Breast epithelium (tissue), 3 donors: ENCODE data around the gene ELAC1.

Experiments
- POLR2A ChIP-seq: fragments of 450-650 bp; IDR thresholded peaks from one replicate; pipeline ENCODE4 v1.6.1; 2016; ENCODE audit warnings: antibody characterized with exemption, mild to moderate bottlenecking, moderate library complexity
- TF ChIP-seq, protein P1 (sequence below), 3 donors: fragments of 450-650 bp; IDR thresholded peaks; one replicate each; pipeline ENCODE4 v1.5.1; 2016 to 2017; ENCODE audit warnings: antibody characterized with exemption in 3 of 3, mild to moderate bottlenecking in 3 of 3, moderate library complexity in 3 of 3

DNA sequence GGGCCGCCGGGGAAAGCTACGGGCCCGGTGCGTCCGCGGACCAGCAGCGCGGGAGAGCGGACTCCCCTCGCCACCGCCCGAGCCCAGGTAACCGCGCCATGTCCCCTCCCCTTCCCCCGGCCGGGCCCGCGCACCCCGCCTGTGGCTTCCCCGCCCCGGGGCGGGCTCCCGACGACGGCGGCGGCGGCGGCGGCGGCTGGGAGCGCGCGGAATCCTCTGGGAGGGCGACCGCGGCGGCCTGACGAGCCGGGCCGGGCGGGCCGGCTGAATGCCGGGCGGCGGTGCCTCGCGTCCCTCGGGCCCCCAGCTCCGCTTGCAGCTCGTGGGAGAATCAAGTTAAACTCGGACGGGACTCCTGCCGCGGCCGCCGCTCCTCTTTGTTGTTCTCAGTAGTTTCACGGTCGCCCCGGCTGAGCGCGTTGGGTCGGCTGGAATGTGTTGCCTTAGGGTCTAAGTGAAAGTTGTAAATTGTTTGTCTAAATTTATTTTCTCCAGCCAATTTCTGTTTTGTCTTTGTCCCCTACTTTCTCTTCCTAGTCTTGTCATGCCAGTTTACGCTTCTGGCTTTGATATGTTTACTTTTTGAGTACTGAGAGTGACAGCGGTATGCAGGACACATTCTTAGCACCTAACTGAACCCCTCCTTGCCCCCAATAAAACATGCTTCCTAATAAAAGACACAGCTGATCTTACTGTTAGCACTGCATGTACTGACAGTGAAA lies 62.9 kb downstream of the ELAC1 start:
- TF ChIP-seq, protein P1, sequence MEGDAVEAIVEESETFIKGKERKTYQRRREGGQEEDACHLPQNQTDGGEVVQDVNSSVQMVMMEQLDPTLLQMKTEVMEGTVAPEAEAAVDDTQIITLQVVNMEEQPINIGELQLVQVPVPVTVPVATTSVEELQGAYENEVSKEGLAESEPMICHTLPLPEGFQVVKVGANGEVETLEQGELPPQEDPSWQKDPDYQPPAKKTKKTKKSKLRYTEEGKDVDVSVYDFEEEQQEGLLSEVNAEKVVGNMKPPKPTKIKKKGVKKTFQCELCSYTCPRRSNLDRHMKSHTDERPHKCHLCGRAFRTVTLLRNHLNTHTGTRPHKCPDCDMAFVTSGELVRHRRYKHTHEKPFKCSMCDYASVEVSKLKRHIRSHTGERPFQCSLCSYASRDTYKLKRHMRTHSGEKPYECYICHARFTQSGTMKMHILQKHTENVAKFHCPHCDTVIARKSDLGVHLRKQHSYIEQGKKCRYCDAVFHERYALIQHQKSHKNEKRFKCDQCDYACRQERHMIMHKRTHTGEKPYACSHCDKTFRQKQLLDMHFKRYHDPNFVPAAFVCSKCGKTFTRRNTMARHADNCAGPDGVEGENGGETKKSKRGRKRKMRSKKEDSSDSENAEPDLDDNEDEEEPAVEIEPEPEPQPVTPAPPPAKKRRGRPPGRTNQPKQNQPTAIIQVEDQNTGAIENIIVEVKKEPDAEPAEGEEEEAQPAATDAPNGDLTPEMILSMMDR (IDR thresholded peaks at IDR 0.05) = no peak
- TF ChIP-seq POLR2A = no peak
